Left lung (tissue), 10 donors: ENCODE results near the gene RPLP2. TPM values are rescaled to one million over a fixed set of nuclear protein-coding genes. Genes with fewer than 3 reads are reported as not detected.
A peak's percentile ranks its signal among the peaks of the same experiment; 100 is the strongest.

Experiments
- ATAC-seq: fragments of 200-7000 bp; cut with Tn5 transposase; one replicate; pipeline ENCODE4 v1.9.1; 2020; ENCODE audit warnings: moderate library complexity
- DNase-seq, 4 donors: peaks; one replicate each; pipeline ENCODE4 v3.0.0-alpha.2; 2013 to 2020
- H3K27ac ChIP-seq, 2 donors: fragments of 200-600 bp; sonication (generic) in 1 of 2; one replicate each; pipeline versions ENCODE4 v1.5.0 to v1.8.0; 2020 to 2021
- H3K27me3 ChIP-seq, 2 donors: fragments of 200-600 bp; sonication (generic) in 1 of 2; one replicate each; pipeline versions ENCODE4 v1.5.0 to v1.8.0; 2020 to 2021
- H3K36me3 ChIP-seq, 2 donors: fragments of 200-600 bp; sonication (generic) in 1 of 2; one replicate each; pipeline versions ENCODE4 v1.5.0 to v1.8.0; 2020 to 2021
- H3K4me1 ChIP-seq, 2 donors: fragments of 200-600 bp; one replicate each; pipeline ENCODE4 v1.8.0; 2021
- H3K4me3 ChIP-seq, 2 donors: fragments of 200-600 bp; sonication (generic) in 1 of 2; one replicate each; pipeline versions ENCODE4 v1.5.0 to v1.8.0; 2020 to 2021; ENCODE audit warnings: mild to moderate bottlenecking in 1 of 2
- H3K9me3 ChIP-seq, 2 donors: fragments of 200-600 bp; sonication (generic) in 1 of 2; one replicate each; pipeline versions ENCODE4 v1.5.0 to v1.8.0; 2020 to 2021
- CTCF ChIP-seq, 2 donors: fragments of 200-600 bp; sonication (generic) in 1 of 2; IDR thresholded peaks; one replicate each; pipeline versions ENCODE4 v1.5.0 to v1.8.0; 2021; ENCODE audit warnings: antibody characterized with exemption in 2 of 2
- intact Hi-C, 2 donors: fragments of 100-400 bp; cut with DNase I; formaldehyde crosslinking; loops; one replicate each; pipeline versions ENCODE4 v1.11.2 to v1.14.2; 2022
- polyA plus RNA-seq, 6 donors: library from polyadenylated mRNA; unstranded; fragments of 120-200 nt; gene quantifications; one replicate each; pipeline ENCODE4 v1.2.1, GENCODE V29; 2013; ENCODE audit not compliant: insufficient read length in 6 of 6
- total RNA-seq, 2 donors: library from RNA; stranded (reverse); fragmentation: NEBNext Ultra II Directional; extraction: Animal tissue kit (Norgen Biotek cat#: 25700); gene quantifications; one replicate each; pipeline ENCODE4 v1.2.1, GENCODE V29; 2021
- donor health status: DM: no; HTN: yes; CAD: no.
- donor health status: DM: no; HTN: no; CAD: no.

Gene RPLP2
- total and polyA plus RNA-seq, 8 donors, result 1,154 to 1,802 (median 1,390) TPM

DNA sequence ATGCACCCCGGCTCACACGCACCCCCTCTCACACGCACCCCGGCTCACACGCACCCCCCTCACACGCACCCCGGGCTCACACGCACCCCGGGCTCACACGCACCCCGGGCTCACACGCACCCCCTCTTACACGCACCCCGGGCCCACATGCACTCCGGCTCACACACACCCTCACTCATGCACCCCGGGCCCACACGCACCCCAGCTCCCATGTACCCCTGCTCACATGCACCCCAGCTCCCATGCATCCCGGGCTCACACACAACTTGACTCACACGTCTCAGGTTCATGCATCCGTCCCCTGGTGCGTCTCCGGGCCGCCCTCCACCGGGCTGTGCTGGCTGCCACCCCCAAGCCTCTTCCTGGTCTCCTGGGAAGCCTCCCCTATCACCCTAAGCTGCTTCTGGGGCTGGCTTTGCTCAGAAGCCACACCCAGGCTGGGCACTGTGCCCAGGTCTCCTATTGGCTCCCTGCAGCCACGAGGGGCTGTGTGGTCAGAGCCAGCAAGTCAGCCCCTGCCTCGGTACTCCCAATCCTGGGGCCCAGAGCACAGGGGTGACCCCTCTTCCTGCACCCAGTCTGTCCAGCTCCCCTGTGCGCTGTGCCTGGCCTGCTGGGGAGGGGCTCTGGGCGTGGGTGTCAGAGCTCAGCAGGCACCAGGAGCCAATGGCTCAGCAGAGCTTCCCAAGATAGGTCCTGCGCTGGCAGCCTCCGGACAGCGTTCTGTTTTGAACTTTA, 49.8 kb downstream of the RPLP2 start:
- intact Hi-C loops, result no loop called here
- ATAC-seq (peak; percentile 47), DNase-seq (peak in 3 of 4 donors; percentile 63 to 95 (median 85))
- H3K27me3 ChIP-seq, result no peaks in the 10 kb centered on the region
- H3K4me3 ChIP-seq, result no peak overlapping the region
- H3K9me3 ChIP-seq, result no peaks in the 10 kb centered on the region
- peaks cover 3 to 6% of the 10 kb centered on the region in 2 donors for H3K4me1 ChIP-seq
- H3K36me3 ChIP-seq, result peaks cover 0 to 25% of the 10 kb centered on the region in 2 donors
- TF ChIP-seq CTCF (IDR thresholded peaks at IDR 0.05), result no peak
- peak overlapping the region in 1 of 2 donors; percentile 31 for H3K27ac ChIP-seq

GRCh38 chr11:860234-861104, 50.7 kb downstream of the RPLP2 start:
- H3K27me3 ChIP-seq, result no peaks in the 10 kb centered on the region
- no peak for ATAC-seq

DNA sequence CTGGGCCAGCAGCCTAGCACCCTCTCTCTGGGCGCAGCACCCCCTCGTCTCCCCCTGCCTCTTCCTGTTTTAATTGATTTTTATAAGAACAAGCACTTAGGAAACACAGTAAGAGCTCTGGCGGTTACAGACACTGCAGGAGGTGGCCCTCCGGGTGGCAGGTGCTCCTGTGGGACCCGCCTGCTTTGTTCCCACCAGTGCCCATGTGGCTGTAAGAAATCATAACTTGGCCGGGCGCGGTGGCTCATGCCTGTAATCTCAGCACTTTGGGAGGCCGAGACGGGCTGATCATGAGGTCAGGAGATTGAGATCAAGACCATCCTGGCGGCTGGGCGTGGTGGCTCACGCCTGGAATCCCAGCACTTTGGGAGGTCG, 51.3 kb downstream of the RPLP2 start:
- Histone ChIP-seq H3K27me3 (no peaks in the 10 kb centered on the region), H3K36me3 (peaks cover 0 to 32% of the 10 kb centered on the region in 2 donors), H3K9me3 (no peaks in the 10 kb centered on the region), H3K4me3 (no peak overlapping the region), H3K4me1 (peaks cover 3 to 6% of the 10 kb centered on the region in 2 donors), H3K27ac (no peak overlapping the region)
- DNase-seq, result no peak
- no peak for TF ChIP-seq CTCF (IDR thresholded peaks at IDR 0.05)
- intact Hi-C loops, result no loop called here
- no peak for ATAC-seq

More at GRCh38 chr11:860234-861104, 50.7 kb downstream of the RPLP2 start:
- Histone ChIP-seq H3K9me3 (no peaks in the 10 kb centered on the region), H3K36me3 (peaks cover 0 to 31% of the 10 kb centered on the region in 2 donors), H3K4me1 (peaks cover 3 to 6% of the 10 kb centered on the region in 2 donors), H3K4me3 (no peak overlapping the region), H3K27ac (peak overlapping the region in 1 of 2 donors; percentile 31)
- intact Hi-C loops, result no loop called here
- DNase-seq, result no peak
- TF ChIP-seq CTCF (IDR thresholded peaks at IDR 0.05), result no peak

- Histone ChIP-seq H3K4me1 (peaks cover 0 to 3% of the 10 kb centered on the region in 2 donors), H3K27ac (no peak overlapping the region), H3K4me3 (no peak overlapping the region), H3K36me3 (peaks cover 0 to 43% of the 10 kb centered on the region in 2 donors), H3K9me3 (no peaks in the 10 kb centered on the region), H3K27me3 (no peaks in the 10 kb centered on the region)
- DNase-seq (no peak), ATAC-seq (no peak)
- TF ChIP-seq CTCF (IDR thresholded peaks at IDR 0.05), result no peak
- intact Hi-C loops, result no loop called here
Measured at GRCh38 chr11:862081-862661, 52.4 kb downstream of the RPLP2 start.

Other genes starting within 250 kb of the RPLP2 start
- gene LMNTD2, start 249.2 kb upstream of the RPLP2 start, total RNA-seq, result 1 to 10 TPM; 4.1 to 4.5 TPM
- 1 to 10 TPM; 1.6 to 5.2 (median 2.5) TPM for gene LMNTD2, start 249.2 kb upstream of the RPLP2 start, polyA plus RNA-seq
- 10 to 100 TPM; 42.1 to 57.2 TPM for gene RASSF7, start 249.0 kb upstream of the RPLP2 start, total RNA-seq
- gene RASSF7, start 249.0 kb upstream of the RPLP2 start, polyA plus RNA-seq, result 10 to 100 TPM; 17.6 to 31.1 (median 26.3) TPM
- gene PHRF1, start 233.5 kb upstream of the RPLP2 start, total RNA-seq, result 10 to 100 TPM; 23.9 to 32.7 TPM
- gene PHRF1, start 233.5 kb upstream of the RPLP2 start, polyA plus RNA-seq, result 10 to 100 TPM; 18.6 to 29.5 (median 23.5) TPM
- gene IRF7, start 194.0 kb upstream of the RPLP2 start, total RNA-seq, result 10 to 100 TPM; 38.8 to 50.4 TPM
- gene IRF7, start 194.0 kb upstream of the RPLP2 start, polyA plus RNA-seq, result 10 to 100 TPM in 5 of 6 donors, 1 to 10 TPM in 1; 9.8 to 14.7 (median 12.8) TPM
- not detected for gene CDHR5, start 185.0 kb upstream of the RPLP2 start, total RNA-seq
- gene CDHR5, start 185.0 kb upstream of the RPLP2 start, polyA plus RNA-seq, result under 1 TPM; 0.46 to 0.77 (median 0.69) TPM
- gene SCT, start 182.8 kb upstream of the RPLP2 start, total RNA-seq, result not detected
- gene SCT, start 182.8 kb upstream of the RPLP2 start, polyA plus RNA-seq, result 1 to 10 TPM; 1.6 to 3.0 (median 2.5) TPM
- gene DRD4, start 172.7 kb upstream of the RPLP2 start, total RNA-seq, result under 1 TPM; 0.29 to 0.52 TPM
- 1 to 10 TPM in 2 of 6 donors, under 1 TPM in 4; 0.51 to 1.0 (median 0.82) TPM for gene DRD4, start 172.7 kb upstream of the RPLP2 start, polyA plus RNA-seq
- 10 to 100 TPM; 28.3 to 28.6 TPM for gene DEAF1, start 114.7 kb upstream of the RPLP2 start, total RNA-seq
- 10 to 100 TPM; 35.6 to 52.9 (median 41.0) TPM for gene DEAF1, start 114.7 kb upstream of the RPLP2 start, polyA plus RNA-seq
- 10 to 100 TPM; 23.6 to 25.2 TPM for gene TMEM80, start 114.2 kb upstream of the RPLP2 start, total RNA-seq
- gene TMEM80, start 114.2 kb upstream of the RPLP2 start, polyA plus RNA-seq, result 10 to 100 TPM; 26.9 to 34.5 (median 31.9) TPM
- 100 to 1,000 TPM; 114 to 190 TPM for gene EPS8L2, start 103.7 kb upstream of the RPLP2 start, total RNA-seq
- 10 to 100 TPM; 52.5 to 92.2 (median 76.8) TPM for gene EPS8L2, start 103.7 kb upstream of the RPLP2 start, polyA plus RNA-seq
- 100 to 1,000 TPM; 206 to 322 TPM for gene TALDO1, start 62.5 kb upstream of the RPLP2 start, total RNA-seq
- 100 to 1,000 TPM; 100 to 124 (median 115) TPM for gene TALDO1, start 62.5 kb upstream of the RPLP2 start, polyA plus RNA-seq
- 10 to 100 TPM; 57.9 to 63.7 TPM for gene GATD1, start 32.5 kb upstream of the RPLP2 start, total RNA-seq
- gene GATD1, start 32.5 kb upstream of the RPLP2 start, polyA plus RNA-seq, result 10 to 100 TPM; 51.7 to 87.1 (median 67.1) TPM
- under 1 TPM in 1 of 2 donors, not detected in 1; 0.47 TPM for gene CEND1, start 19.9 kb upstream of the RPLP2 start, total RNA-seq
- under 1 TPM; 0.11 to 0.42 (median 0.33) TPM for gene CEND1, start 19.9 kb upstream of the RPLP2 start, polyA plus RNA-seq
- 10 to 100 TPM; 28.9 to 29.4 TPM for gene SLC25A22, start 11.7 kb upstream of the RPLP2 start, total RNA-seq
- gene SLC25A22, start 11.7 kb upstream of the RPLP2 start, polyA plus RNA-seq, result 10 to 100 TPM; 12.5 to 23.9 (median 15.1) TPM
- 10 to 100 TPM; 13.8 to 18.6 TPM for gene PIDD1, start 4.7 kb upstream of the RPLP2 start, total RNA-seq
- 10 to 100 TPM in 5 of 6 donors, 1 to 10 TPM in 1; 9.7 to 13.7 (median 12.1) TPM for gene PIDD1, start 4.7 kb upstream of the RPLP2 start, polyA plus RNA-seq
- 100 to 1,000 TPM in 1 of 2 donors, 10 to 100 TPM in 1; 96.3 to 128 TPM for gene PNPLA2, start 8.9 kb downstream of the RPLP2 start, total RNA-seq
- gene PNPLA2, start 8.9 kb downstream of the RPLP2 start, polyA plus RNA-seq, result 10 to 100 TPM; 29.9 to 49.0 (median 39.8) TPM
- 10 to 100 TPM; 22.6 to 32.1 TPM for gene CRACR2B, start 18.0 kb downstream of the RPLP2 start, total RNA-seq
- gene CRACR2B, start 18.0 kb downstream of the RPLP2 start, polyA plus RNA-seq, result 10 to 100 TPM; 14.2 to 26.0 (median 19.9) TPM
- gene CD151, start 23.0 kb downstream of the RPLP2 start, total RNA-seq, result 100 to 1,000 TPM; 501 to 815 TPM
- gene CD151, start 23.0 kb downstream of the RPLP2 start, polyA plus RNA-seq, result 100 to 1,000 TPM; 122 to 182 (median 145) TPM
- 100 to 1,000 TPM; 140 to 227 TPM for gene POLR2L, start 32.6 kb downstream of the RPLP2 start, total RNA-seq
- 100 to 1,000 TPM in 3 of 6 donors, 10 to 100 TPM in 3; 65.2 to 121 (median 97.7) TPM for gene POLR2L, start 32.6 kb downstream of the RPLP2 start, polyA plus RNA-seq
- gene TSPAN4, start 32.9 kb downstream of the RPLP2 start, total RNA-seq, result 100 to 1,000 TPM; 129 to 132 TPM
- 10 to 100 TPM; 46.9 to 75.3 (median 73.2) TPM for gene TSPAN4, start 32.9 kb downstream of the RPLP2 start, polyA plus RNA-seq
- gene CHID1, start 100.8 kb downstream of the RPLP2 start, total RNA-seq, result 10 to 100 TPM; 92.7 to 94.2 TPM
- gene CHID1, start 100.8 kb downstream of the RPLP2 start, polyA plus RNA-seq, result 10 to 100 TPM; 81.4 to 95.7 (median 93.7) TPM
- 10 to 100 TPM; 97.1 to 98.4 TPM for gene AP2A2, start 115.9 kb downstream of the RPLP2 start, total RNA-seq
- 10 to 100 TPM; 77.0 to 91.2 (median 81.4) TPM for gene AP2A2, start 115.9 kb downstream of the RPLP2 start, polyA plus RNA-seq
- gene MUC6, start 226.8 kb downstream of the RPLP2 start, total RNA-seq, result not detected
- gene MUC6, start 226.8 kb downstream of the RPLP2 start, polyA plus RNA-seq, result 1 to 10 TPM in 1 of 6 donors, under 1 TPM in 5; 0.34 to 1.0 (median 0.56) TPM